Measurements from ENCODE around the gene ATG7.

- TF ChIP-seq CTCF (IDR thresholded peaks at IDR 0.05) = no peak
- TF ChIP-seq EZH2phosphoT487 (IDR thresholded peaks at IDR 0.05) = no peak
- TF ChIP-seq EZH2 (IDR thresholded peaks at IDR 0.05) = no peak
Observed at GRCh38 chr3:11288786-11289637, 16.8 kb downstream of the ATG7 start.

All from neural progenitor cell (in vitro differentiated cells).